Lower lobe of right lung (tissue), 2 donors: ENCODE data around the gene RNF144A. TPM values are rescaled to one million over a fixed set of nuclear protein-coding genes. Genes with fewer than 3 reads are reported as not detected.
A peak's percentile ranks its signal among the peaks of the same experiment; 100 is the strongest.

Source experiments
- ATAC-seq, 2 donors: fragments of 200-7000 bp; cut with Tn5 transposase; one replicate each; pipeline ENCODE4 v1.9.1; 2020 to 2022; ENCODE audit warnings: mild to moderate bottlenecking in 2 of 2, moderate library complexity in 2 of 2
- DNase-seq: peaks from one replicate; pipeline ENCODE4 v3.0.0-alpha.2; 2020
- H3K27ac ChIP-seq: fragments of 200-600 bp; one replicate; pipeline ENCODE4 v1.8.0; 2022
- H3K27me3 ChIP-seq: fragments of 200-600 bp; one replicate; pipeline ENCODE4 v1.8.0; 2022; ENCODE audit warnings: low read depth
- H3K36me3 ChIP-seq: fragments of 200-600 bp; one replicate; pipeline ENCODE4 v1.8.0; 2022; ENCODE audit warnings: mild to moderate bottlenecking
- H3K4me1 ChIP-seq: fragments of 200-600 bp; one replicate; pipeline ENCODE4 v1.8.0; 2022
- H3K4me3 ChIP-seq: fragments of 200-600 bp; one replicate; pipeline ENCODE4 v1.8.0; 2022; ENCODE audit warnings: mild to moderate bottlenecking
- H3K9me3 ChIP-seq: fragments of 200-600 bp; one replicate; pipeline ENCODE4 v1.8.0; 2022
- CTCF ChIP-seq: fragments of 200-600 bp; IDR thresholded peaks from one replicate; pipeline ENCODE4 v1.8.0; 2022; ENCODE audit warnings: antibody characterized with exemption, mild to moderate bottlenecking
- intact Hi-C: fragments of 100-400 bp; cut with DNase I; formaldehyde crosslinking; loops from one replicate; pipeline ENCODE4 v1.11.0; 2022
- total RNA-seq: library from RNA; stranded (reverse); fragmentation: NEBNext Ultra II Directional; extraction: Animal tissue kit (Norgen Biotek cat#: 25700); gene quantifications from one replicate; pipeline ENCODE4 v1.2.1, GENCODE V29; 2021
- donor health status: DM: no; HTN: yes; CAD: no; lungs with severe emphysema.

RNF144A gene
- total RNA-seq, 1 donor from 2014 or later: 13.9 TPM

GRCh38 chr2:7026742-7027141 is 109.5 kb downstream of the RNF144A start:
- Histone ChIP-seq H3K9me3 (no peaks in the 10 kb centered on the region), H3K27me3 (no peaks in the 10 kb centered on the region), H3K27ac (peak overlapping the region; percentile 56), H3K4me1 (peaks cover 41% of the 10 kb centered on the region), H3K4me3 (no peak overlapping the region), H3K36me3 (peaks cover 4% of the 10 kb centered on the region)
- no peak for ATAC-seq
- intact Hi-C loops: no loop called here
- TF ChIP-seq CTCF: no peak
- DNase-seq: no peak

- intact Hi-C loops: no loop called here
- Histone ChIP-seq H3K27ac (peak overlapping the region; percentile 56), H3K4me1 (peaks cover 41% of the 10 kb centered on the region), H3K4me3 (no peak overlapping the region), H3K27me3 (no peaks in the 10 kb centered on the region), H3K36me3 (peaks cover 5% of the 10 kb centered on the region), H3K9me3 (no peaks in the 10 kb centered on the region)
- DNase-seq (no peak), ATAC-seq (no peak)
- TF ChIP-seq CTCF: no peak
Measured at GRCh38 chr2:7027411-7027810, 110.2 kb downstream of the RNF144A start.

GRCh38 chr2:7027956-7028655 is 110.9 kb downstream of the RNF144A start:
- DNase-seq (no peak), ATAC-seq (no peak)
- Histone ChIP-seq H3K27ac (peak overlapping the region; percentile 56), H3K27me3 (no peaks in the 10 kb centered on the region), H3K36me3 (peaks cover 6% of the 10 kb centered on the region), H3K9me3 (no peaks in the 10 kb centered on the region), H3K4me3 (no peak overlapping the region), H3K4me1 (peaks cover 41% of the 10 kb centered on the region)
- intact Hi-C loops: no loop called here
- TF ChIP-seq CTCF: no peak

- no peaks in the 10 kb centered on the region for H3K27me3 ChIP-seq
- no peak for TF ChIP-seq CTCF
- DNase-seq: no peak
- intact Hi-C loops: no loop called here
- peaks cover 6% of the 10 kb centered on the region for H3K36me3 ChIP-seq
- H3K27ac ChIP-seq: peak overlapping the region; percentile 56
- H3K4me1 ChIP-seq: peaks cover 43% of the 10 kb centered on the region
- H3K4me3 ChIP-seq: no peak overlapping the region
- ATAC-seq: no peak
- no peaks in the 10 kb centered on the region for H3K9me3 ChIP-seq
Measured at GRCh38 chr2:7028846-7029245, 111.6 kb downstream of the RNF144A start.

GRCh38 chr2:7029291-7030059 is 112.3 kb downstream of the RNF144A start:
- no peak for ATAC-seq
- intact Hi-C loops: no loop called here
- peaks cover 49% of the 10 kb centered on the region for H3K4me1 ChIP-seq

More at GRCh38 chr2:7029291-7030059, 112.3 kb downstream of the RNF144A start:
- Histone ChIP-seq H3K4me3 (no peak overlapping the region), H3K36me3 (peaks cover 6% of the 10 kb centered on the region), H3K27ac (peak overlapping the region; percentile 56), H3K27me3 (no peaks in the 10 kb centered on the region), H3K9me3 (no peaks in the 10 kb centered on the region)
- DNase-seq: no peak
- TF ChIP-seq CTCF: no peak
